Measurements from ENCODE around the gene HIVEP3.

DNA sequence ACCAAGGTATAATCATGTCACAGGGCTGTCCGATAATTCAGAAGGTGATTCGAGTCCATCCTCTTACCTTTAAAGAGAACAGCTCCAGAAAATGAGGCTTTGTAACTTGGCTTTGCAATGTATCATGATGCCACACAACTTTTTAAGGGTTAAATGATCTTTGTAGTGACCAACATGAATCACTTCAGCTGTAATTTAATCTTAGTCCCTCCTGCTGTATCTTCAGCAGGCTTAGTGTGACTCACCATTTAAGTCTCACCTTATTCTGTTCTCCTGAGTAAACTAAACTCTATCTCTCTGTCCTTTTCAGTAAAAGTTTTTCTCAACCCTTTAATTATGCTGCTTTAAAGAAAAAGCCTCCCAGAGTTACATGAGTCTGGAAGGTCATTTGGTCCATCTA, 1.9 kb upstream of the HIVEP3 start:
- no peak for TF ChIP-seq POLR2AphosphoS5 (IDR thresholded peaks at IDR 0.05)
- TF ChIP-seq, protein P1, sequence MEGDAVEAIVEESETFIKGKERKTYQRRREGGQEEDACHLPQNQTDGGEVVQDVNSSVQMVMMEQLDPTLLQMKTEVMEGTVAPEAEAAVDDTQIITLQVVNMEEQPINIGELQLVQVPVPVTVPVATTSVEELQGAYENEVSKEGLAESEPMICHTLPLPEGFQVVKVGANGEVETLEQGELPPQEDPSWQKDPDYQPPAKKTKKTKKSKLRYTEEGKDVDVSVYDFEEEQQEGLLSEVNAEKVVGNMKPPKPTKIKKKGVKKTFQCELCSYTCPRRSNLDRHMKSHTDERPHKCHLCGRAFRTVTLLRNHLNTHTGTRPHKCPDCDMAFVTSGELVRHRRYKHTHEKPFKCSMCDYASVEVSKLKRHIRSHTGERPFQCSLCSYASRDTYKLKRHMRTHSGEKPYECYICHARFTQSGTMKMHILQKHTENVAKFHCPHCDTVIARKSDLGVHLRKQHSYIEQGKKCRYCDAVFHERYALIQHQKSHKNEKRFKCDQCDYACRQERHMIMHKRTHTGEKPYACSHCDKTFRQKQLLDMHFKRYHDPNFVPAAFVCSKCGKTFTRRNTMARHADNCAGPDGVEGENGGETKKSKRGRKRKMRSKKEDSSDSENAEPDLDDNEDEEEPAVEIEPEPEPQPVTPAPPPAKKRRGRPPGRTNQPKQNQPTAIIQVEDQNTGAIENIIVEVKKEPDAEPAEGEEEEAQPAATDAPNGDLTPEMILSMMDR (IDR thresholded peaks at IDR 0.05), result no peak
- TF ChIP-seq POLR2A (IDR thresholded peaks at IDR 0.05), result no peak
